DMS153 (cell line): ENCODE measurements around the gene AMPD3.

Experiments
- DNase-seq: peaks from one replicate; lab custom pipeline; 2025; lab: John Stamatoyannopoulos, UW

Gene AMPD3

DNA sequence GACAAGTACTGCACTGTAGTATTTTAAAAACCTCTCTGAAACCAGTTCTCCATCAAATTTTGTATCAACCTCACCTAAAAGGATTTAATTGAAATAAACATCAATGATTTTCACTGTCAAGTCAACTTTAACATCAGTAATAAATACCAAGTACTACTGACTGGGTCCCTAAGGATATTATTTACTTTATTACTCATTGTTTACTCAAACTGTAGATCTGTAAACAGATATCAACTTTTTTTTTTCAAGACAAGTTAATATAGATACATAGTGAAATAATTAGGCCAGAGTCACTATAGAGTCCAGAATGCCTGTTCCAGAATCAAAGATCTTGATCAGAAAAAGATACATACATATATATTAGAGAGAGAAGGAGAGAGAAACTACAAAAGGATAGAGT, 84.3 kb downstream of the AMPD3 start:
- no peak for DNase-seq

DNA sequence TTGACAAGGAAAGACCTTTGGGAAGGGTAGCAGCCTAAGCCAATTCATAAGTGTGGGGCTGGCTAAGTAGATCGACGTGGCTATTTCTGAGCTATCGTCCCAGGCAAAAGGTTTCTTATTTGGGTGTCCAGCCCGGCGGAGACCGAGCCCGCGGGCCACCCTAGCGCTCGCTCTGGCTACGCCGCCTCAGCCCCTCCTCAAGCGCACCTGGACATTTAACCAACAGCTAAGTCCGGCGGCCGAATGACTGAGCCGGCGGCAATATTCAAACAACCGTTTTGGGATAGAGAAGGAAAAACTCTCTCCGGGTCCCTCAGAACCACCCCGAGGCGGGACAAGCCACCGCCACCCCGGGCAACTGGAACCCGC, 85.5 kb downstream of the AMPD3 start:
- DNase-seq: no peak

DNA sequence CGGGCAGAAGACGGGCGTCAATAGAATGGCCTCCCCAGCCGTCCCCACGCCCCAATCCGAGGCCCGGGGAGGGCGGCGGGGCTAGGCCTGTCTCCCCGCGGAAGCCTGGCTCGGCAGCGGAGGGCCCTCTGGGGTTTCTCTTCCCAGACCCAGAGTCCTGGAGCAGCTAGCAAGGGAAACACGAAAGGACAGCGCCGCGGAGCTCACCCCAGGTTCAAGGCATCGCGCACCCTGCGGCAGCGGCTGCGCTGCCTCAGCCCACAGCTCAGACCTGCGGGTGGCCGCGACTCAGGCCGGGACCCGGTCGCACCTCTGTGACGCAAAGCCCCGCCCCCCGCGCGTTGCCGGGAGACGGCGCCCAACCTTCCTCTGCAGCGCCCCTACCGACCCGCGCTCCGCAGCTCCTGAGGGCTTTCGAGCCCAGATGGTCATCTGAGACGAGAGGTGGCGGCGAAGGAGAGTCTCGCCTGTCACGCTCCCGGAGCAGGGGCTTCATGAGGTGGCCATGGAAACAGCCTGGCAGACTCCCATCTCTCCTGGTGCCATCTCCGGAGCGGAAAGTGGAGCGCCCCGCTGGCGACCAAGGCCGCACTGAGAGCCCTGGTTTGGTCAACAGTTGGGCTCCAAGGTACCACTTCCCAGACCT, 86.0 kb downstream of the AMPD3 start, which contains the start of gene RNF141:
Gene RNF141, minus strand, starts transcription at position 273 of the 646 bp plus-strand sequence. CDS start 7,029 bp downstream, outside the sequence.
- peak; percentile 86 for DNase-seq

DNA sequence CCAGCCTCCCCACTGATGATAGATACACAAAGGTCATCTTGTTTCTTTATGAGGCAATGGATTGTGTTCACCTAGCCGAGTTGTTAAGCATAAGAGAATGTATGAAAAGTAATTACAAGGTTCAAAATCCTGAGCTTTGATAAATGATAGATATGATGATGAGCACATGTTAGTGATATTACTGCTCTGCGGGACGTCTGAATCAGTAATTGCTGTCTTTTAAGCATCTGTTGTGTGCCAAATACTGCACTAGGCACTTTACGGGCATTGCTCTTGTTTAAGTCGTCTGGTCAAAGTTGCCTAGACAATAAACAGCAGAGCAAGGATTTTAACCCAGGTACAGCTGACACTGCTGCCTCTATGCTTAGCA, 86.5 kb downstream of the AMPD3 start:
- peak; percentile 20 for DNase-seq

DNA sequence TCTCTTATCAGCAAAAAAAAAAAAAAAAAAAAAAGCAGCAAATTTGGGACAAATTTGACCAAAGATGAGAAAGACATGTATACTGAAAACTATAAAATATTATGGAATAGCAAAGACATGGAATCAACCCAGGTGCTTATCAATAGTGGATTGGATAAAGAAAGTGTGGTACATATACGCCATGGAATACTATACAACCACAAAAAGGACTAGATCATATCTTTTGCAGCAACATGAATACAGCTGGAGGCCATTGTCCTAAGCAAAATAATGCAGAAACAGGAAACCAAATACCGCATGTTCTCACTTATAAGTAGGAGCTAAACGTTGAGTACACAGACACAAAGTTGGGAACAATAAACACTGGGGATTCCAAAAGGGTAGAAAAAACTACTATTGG, 87.7 kb downstream of the AMPD3 start:
- DNase-seq: no peak

DNA sequence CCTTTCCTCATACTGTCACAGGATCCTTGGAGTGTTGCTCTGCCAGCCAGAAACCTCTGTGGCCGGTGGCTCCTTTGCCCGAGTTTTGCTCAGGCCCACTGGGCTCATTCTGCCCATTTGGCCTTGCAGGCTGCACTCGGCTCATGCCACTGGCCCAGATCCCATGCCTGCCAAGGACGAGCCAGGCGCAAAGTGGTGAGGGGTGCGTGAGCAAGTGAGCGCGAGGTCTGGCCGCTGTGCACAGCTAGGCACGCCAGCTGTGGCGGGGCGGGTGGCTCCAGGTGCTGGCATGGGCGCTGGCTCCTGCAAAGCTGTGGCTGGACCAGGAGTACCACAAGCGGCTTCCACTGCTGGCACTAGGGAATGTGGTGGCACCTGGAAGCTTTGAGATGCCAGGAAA, 88.7 kb downstream of the AMPD3 start:
- no peak for DNase-seq

DNA sequence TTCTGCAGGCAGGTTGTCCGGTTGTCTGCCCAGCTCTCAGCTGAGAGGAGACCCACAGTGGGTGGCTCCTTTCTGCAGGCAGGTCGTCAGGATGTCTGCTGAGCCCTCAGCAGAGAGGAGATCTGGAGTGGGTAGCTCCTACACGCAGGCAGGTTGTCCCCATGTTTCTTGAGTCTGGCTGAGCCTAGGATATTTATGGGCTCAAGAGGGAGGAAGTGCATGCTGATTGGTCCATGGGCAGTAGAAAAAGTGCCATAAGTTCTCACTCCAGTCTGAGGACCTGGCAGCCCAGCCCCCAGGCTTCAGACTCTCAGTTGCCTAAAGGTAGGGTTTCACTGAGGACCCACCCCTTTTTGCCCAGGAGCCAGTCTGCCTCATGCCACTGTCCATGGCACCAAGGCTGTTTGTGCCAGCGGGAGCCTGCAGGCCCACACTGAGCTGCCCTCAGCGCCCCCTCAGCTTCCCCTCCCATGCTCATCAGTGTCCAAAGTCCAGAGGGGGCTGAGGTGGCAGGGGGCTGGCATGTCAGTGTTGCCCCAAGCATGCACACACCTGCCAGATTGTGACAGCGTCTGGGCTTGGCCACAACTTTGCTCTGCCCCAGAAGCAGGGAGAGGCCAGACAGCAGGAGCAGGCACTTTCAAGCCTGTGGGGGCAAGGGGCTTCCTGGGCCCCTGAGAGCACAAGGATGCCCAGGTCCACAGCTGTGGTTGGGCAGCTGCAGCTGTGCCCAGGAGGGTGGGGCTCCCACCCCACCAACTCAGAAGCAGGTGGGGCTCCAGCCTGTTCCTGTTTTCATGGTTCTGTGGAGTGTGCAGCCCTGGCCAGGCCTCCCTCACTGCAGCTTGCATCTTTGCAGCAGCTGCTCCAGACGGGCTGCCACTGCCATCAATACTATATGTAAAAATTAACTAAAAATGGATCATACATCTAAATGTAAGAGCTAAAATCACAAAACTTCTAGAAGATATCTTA, 89.7 kb downstream of the AMPD3 start:
- no peak for DNase-seq

DNA sequence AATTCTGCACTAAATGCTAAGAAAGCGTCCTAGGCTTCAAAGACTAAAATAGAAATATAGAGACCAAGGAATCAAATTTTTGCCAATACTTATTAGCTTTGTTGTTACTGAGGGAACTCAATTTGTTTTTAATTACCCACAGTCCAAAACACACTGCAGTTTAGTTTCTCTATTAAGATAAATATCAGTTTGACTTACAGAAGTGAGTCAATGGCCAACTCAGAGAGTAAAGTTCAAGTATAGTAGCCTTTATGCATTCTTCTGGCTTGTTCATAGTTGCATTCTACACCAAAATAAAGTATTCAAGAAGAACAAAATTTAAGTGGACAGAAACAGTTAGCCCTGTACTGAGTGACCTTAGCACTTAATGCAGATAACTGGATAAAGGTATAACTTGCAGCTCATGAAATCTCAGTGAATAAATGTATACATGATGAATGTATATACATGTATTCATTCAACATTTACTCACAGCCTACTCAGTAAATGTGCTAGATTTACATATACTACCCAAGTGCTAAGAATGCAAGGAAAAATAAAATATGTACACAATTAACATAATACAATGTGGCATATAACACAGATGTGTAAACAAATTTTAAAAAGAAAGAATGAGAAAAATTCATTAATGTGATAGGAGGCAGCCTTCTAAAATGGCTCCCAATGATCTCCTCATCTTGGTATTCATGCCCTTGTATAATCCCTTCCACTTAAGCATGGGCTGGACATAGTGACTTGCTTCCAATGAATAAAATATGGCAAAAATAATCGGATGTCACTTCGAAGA, 95.6 kb downstream of the AMPD3 start:
- no peak for DNase-seq

DNA sequence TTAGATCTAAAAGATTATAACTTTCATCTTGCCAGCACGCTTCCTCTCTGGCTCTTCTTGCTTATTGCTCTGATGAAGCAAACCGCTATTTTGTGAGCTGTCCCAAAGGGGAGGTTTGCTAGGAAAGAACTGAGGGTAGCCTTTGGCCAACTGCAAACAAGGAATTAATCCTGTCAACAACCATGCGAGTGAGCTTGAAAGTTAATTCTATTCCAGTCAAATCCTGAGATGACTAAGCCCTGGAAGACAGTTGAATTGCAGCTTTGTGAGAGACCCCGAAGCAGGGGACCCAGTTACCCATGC, 96.2 kb downstream of the AMPD3 start:
- DNase-seq: no peak

DNA sequence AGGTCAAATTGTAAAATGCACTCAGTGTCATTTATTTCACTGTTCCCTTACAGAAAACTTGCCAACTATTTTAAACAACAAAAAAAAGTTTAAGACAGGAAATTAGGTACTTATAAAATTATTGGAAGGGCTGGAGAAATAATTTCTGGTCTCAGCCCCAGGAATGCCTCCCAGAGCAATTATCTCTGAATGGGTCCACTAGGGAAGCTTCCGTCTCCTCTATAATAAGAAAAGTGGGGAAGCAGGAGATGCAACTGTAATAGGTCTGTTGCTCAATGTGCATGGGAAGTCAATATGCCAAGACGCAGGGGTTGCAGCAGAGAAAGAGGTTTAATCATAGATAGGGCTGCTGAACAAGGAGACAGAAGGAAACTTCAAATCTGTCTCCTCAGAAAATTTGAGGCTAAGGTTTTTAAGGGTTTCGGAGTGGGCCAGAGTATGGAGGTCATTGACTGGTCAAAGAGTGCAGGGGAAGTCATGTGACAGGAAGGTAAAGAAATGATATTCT, 96.8 kb downstream of the AMPD3 start:
- DNase-seq: no peak

DNA sequence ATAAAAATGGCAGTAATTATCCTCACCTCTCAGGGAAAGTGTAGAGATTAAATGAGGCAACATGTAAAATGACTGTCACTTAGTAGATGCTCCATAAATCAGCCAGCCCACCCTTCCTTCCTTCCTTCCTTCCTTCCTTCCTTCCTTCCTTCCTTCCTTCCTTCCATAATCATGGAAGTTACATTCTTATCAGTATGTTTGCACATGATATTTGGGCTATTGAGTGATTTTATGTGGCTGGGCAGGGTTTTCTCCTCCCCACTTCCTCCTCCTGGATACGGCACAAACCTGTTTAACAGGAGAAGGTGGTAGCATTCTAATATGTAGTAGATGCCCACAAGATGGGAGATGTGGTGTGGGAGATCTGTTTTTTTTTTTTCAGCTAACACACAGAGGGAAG, 101.5 kb downstream of the AMPD3 start:
- DNase-seq: no peak
